Measurements from ENCODE around the gene CHMP3.

- TF ChIP-seq CTCF (IDR thresholded peaks at IDR 0.05) (no peak), POLR2A (IDR thresholded peaks at IDR 0.05) (no peak)
These were observed 19.9 kb downstream of the CHMP3 start for GRCh38 chr2:86543335-86543734.
